Left ventricle myocardium superior (tissue), 1 donor: ENCODE results near the gene SAMD11. TPM values are rescaled to one million over a fixed set of nuclear protein-coding genes. Genes with fewer than 3 reads are reported as not detected.

Source experiments
- ATAC-seq: fragments of 200-7000 bp; cut with Tn5 transposase; one replicate; pipeline ENCODE4 v1.9.1; 2020; ENCODE audit warnings: mild to moderate bottlenecking, moderate library complexity
- DNase-seq: peaks from one replicate; pipeline ENCODE4 v3.0.0-alpha.2; 2020
- intact Hi-C: fragments of 100-400 bp; cut with micrococcal nuclease; formaldehyde crosslinking; loops from one replicate; pipeline ENCODE4 v1.11.0; 2022
- total RNA-seq: library from RNA; stranded (reverse); fragmentation: NEBNext Ultra II Directional; extraction: Animal tissue kit (Norgen Biotek cat#: 25700); gene quantifications from one replicate; pipeline ENCODE4 v1.2.1, GENCODE V29; 2021
- donor health status: DM: no; HTN: yes; CAD: no; lungs with severe emphysema.

The SAMD11 gene
- total RNA-seq, 1 donor from 2014 or later: 2.1 TPM

- intact Hi-C loops: no loop called here
- DNase-seq (no peak), ATAC-seq (no peak)
These were observed 5.3 kb downstream of the SAMD11 start for GRCh38 chr1:928825-929661.

DNA sequence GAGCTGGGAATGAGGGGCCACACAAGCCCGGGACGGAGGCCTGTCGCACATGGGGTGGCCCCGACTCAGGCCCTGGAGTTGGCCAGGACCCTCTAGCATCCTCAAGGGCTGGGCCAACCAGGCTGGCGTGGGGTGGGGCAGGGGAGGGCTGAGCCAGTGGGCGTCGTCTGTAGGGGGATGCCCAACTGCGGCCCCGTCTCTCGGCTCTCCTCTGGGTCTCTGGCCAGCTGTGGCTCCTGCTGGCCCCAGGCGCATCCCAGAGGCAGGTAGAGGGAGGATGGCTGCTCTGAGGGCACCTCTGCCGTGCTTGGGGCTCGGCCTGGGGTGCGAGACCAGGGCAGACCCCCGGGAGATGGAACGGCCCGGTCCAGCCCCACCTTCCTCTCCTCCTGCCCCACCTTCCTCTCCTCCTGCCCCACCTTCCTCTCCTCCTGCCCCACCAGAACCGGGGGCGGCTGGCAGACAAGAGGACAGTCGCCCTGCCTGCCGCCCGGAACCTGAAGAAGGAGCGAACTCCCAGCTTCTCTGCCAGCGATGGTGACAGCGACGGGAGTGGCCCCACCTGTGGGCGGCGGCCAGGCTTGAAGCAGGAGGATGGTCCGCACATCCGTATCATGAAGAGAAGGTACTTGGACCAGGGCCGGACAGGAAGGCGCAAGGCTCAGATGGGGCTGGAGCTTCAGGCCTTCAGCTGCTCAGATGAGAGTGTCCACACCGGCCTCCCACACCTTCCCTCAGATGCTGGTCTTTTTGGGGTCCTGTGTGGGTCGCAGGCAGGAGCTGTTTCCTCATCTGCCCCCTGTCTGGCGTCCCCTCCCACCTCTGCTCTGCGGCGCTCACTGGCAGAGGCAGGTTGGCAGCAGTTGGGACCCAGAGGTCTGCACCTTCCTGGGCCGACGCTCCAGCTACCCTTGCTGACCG is 6.2 kb downstream of the SAMD11 start:
- no peak for DNase-seq
- ATAC-seq: no peak
- intact Hi-C loops: no loop called here

DNA sequence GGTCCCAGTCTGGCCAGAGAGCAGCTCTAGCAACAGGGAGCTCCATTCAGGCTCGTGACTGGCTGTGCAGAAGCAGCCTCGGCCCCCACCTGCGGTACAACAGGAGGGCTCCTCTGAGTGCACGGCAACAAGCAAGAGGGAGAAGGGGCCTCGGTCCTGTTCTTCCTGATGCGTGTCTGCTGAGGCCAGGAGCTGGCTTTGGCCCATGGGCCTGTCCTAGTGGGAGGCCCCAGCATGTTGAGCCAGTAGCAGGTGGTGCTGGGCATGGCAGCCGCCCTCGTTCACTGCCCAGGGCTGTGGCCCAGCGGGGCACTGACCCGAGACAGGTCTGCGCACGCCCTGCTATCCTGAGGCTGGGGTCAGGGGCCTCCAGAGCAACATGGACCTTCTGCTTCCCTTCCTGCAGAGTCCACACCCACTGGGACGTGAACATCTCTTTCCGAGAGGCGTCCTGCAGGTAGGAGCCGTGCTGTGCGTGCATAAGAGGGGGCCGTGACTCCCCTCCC is 7.0 kb downstream of the SAMD11 start:
- no peak for ATAC-seq
- intact Hi-C loops: no loop called here

DNA sequence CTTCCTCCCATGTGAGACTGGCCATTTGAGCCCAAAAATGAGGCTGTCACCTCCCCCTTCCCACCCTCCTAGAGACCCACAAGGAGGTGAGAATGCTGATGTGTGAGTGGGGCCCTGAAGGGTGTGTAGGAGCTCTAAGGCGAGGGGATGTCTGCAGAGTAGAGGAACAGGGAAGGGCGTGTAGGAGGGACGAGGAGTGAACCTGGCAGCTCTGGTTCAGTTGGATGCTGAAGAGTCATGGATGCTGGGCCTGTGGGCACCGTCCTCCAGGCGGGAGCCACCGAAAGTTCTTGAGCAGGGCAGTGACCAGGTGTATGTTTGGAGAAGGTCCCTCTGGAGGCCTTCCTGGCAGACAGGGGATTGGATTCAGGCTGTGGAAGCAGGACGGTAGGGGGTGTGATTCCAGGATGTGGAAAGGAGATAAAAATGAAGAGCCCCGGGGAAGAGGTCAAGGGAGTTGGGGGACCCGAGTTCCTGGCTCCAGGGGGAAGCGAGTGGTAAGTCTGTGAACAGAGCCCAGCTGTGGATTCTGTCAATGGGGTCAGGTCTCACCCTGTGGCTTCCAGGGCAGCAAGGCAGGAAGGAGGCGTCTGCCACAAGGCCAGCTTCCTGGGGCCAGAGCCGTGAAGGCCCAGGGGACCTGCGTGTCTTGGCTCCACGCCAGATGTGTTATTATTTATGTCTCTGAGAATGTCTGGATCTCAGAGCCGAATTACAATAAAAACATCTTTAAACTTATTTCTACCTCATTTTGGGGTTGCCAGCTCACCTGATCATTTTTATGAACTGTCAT is 7.9 kb downstream of the SAMD11 start:
- ATAC-seq (no peak), DNase-seq (no peak)
- intact Hi-C loops: no loop called here

More for the DNA sequence above, 7.0 kb downstream of the SAMD11 start:
- no peak for DNase-seq

- no peak for ATAC-seq
- intact Hi-C loops: no loop called here
These were observed 8.4 kb downstream of the SAMD11 start for GRCh38 chr1:932173-932510.

DNA sequence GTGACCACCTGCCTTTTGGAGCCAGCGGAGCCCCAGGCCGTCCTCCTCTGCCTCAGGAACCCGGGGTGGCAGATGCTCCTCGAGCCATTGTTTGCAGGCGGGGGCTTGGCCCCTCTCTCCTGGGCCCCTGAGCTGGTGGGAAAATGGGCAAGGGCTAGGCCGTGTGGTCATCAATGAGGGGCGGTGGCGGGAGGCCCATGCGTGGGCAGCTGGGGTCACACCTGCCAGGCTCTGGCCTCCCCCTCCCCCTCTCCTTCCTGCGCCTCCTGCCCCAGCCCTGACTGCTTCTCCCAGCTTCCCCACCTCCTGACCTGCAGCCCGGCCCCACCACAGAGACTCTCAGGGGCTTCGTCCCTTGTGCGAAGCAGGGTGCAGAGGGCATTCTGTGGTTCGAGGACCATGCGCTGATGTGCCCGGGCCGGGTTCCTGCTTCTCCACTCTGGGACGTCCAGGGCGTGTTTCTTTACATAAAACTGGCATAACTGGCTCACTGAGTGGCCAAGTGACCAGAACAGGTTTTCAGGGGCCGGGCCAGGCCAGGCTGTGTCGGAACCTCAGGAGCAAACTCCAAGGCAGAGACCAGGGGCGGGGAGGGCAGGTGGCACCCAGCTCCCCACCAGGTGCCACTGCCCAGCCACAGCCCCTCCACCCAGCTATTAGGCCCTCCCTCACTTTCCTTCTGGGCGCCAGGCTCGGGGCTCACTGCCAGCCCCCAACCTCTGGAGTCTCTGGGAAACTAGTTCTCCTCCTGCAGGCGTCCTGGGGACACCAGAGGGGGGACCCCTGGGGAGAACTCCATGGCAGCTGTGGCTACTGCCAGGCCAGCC is 9.3 kb downstream of the SAMD11 start:
- no peak for ATAC-seq
- DNase-seq: no peak
- intact Hi-C loops: no loop called here

More at GRCh38 chr1:932173-932510, 8.4 kb downstream of the SAMD11 start:
- no peak for DNase-seq

GRCh38 chr1:933603-933940 is 9.8 kb downstream of the SAMD11 start:
- ATAC-seq (no peak), DNase-seq (no peak)
- intact Hi-C loops: no loop called here

GRCh38 chr1:934991-935750 is 11.4 kb downstream of the SAMD11 start:
- DNase-seq (no peak), ATAC-seq (no peak)
- intact Hi-C loops: no loop called here

- peak; percentile 65 for DNase-seq
- ATAC-seq: no peak
- intact Hi-C loops: no loop called here
These were observed 12.1 kb downstream of the SAMD11 start for GRCh38 chr1:935751-936231.

- no peak for ATAC-seq
- no peak for DNase-seq
- intact Hi-C loops: no loop called here
These were observed 12.9 kb downstream of the SAMD11 start for GRCh38 chr1:936348-937264.

- DNase-seq: no peak
- intact Hi-C loops: no loop called here
These were observed 13.8 kb downstream of the SAMD11 start for GRCh38 chr1:937521-937920.

GRCh38 chr1:938088-938683 is 14.5 kb downstream of the SAMD11 start:
- intact Hi-C loops: no loop called here
- ATAC-seq (peak; percentile 49), DNase-seq (peak; percentile 69)

More at GRCh38 chr1:937521-937920, 13.8 kb downstream of the SAMD11 start:
- ATAC-seq: no peak

DNA sequence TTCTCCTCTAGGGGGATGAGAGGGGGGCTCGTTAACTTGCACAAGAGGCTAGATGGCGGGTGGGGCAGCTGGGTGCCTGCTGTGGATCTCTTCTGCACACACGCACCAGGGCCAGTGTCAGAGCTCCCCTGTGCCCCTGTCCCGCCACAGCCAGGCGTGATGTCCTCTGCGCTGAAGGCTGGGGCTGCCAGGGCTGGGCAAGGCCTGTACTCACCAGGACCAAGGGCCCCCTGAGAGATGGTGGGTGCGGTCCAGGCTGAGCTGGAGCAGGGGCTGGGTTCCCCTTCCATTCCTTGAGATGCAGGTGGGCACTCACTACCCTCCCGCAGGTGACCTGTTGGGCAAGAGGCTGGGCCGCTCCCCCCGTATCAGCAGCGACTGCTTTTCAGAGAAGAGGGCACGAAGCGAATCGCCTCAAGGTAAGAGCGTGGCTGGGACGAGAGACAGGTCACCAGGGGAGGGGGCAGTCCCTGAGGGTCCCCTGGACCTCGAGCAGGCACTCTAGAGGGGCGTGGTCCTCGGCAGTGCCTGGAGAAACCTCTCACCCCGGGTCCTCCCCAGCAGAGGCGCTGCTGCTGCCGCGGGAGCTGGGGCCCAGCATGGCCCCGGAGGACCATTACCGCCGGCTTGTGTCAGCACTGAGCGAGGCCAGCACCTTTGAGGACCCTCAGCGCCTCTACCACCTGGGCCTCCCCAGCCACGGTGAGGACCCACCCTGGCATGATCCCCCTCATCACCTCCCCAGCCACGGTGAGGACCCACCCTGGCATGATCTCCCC is 15.2 kb downstream of the SAMD11 start:
- DNase-seq (no peak), ATAC-seq (no peak)
- intact Hi-C loops: no loop called here

- DNase-seq: no peak
- no peak for ATAC-seq
- intact Hi-C loops: no loop called here
These were observed 15.9 kb downstream of the SAMD11 start for GRCh38 chr1:939511-940106.
